Sciatic nerve (tissue), 2 donors: Measurements from ENCODE around the gene TNFRSF18. TPM values are rescaled to one million over a fixed set of nuclear protein-coding genes. Genes with fewer than 3 reads are reported as not detected.
"Not testable (repeated sequence)": the region's sequence is repeated elsewhere in the genome, so short reads cannot be mapped to it uniquely, and the experiment has no call there.

Experiments
- ATAC-seq: fragments of 200-7000 bp; cut with Tn5 transposase; one replicate; pipeline ENCODE4 v1.9.1; 2020; ENCODE audit warnings: mild to moderate bottlenecking, moderate library complexity
- DNase-seq: peaks from one replicate; pipeline ENCODE4 v3.0.0-alpha.2; 2020; ENCODE audit warnings: low spot score
- intact Hi-C: fragments of 100-400 bp; cut with DNase I; formaldehyde crosslinking; loops from one replicate; pipeline ENCODE4 v1.14.2; 2022
- total RNA-seq: library from RNA; stranded (reverse); fragmentation: NEBNext Ultra II Directional; extraction: Animal tissue kit (Norgen Biotek cat#: 25700); gene quantifications from one replicate; pipeline ENCODE4 v1.2.1, GENCODE V29; 2021
- donor health status: DM: no; HTN: no; CAD: no.
- donor health status: DM: no; HTN: no; CAD: no.

TNFRSF18 gene
- total RNA-seq, 1 donor from 2014 or later, result 0.58 TPM

- intact Hi-C loops, result no loop called here
- ATAC-seq, result no peak
- DNase-seq, result no peak
Observed at GRCh38 chr1:1183221-1183747, 23.1 kb downstream of the TNFRSF18 start.

DNA sequence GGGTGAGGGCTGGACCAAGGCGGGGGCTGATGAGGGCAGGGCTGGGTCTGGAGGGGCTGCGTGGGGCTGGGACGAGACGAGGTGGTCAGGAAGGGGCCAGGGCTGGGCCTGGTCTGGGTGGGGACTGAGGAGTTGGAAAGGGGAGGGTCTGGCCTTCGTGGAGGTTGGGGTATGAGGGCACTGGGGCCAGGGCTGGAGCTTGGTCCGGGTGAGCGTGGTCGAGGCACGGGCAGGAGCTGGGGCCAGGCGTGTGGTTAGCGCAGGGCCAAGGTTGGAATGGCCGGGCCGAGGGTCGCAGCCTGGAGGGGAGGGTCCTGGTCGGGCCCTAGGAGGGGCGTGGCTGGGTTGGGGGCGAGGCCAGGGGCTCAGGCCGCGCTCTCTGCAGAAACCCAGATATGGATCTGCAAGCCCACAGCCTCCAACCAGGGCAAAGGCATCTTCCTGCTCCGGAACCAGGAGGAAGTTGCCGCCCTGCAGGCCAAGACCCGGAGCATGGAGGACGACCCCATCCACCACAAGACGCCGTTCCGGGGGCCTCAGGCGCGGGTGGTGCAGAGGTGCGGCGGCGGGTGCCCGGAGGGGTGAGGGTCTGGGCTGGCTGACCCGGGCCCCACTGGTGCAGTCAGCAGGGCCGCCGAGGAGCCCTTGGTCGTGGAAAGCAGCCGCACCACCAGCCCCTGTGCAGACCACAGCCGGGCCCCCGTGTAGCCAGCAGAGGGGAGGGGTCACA is 23.7 kb downstream of the TNFRSF18 start:
- DNase-seq, result no peak
- ATAC-seq, result no peak
- intact Hi-C loops, result no loop called here

GRCh38 chr1:1181938-1182410 is 24.4 kb downstream of the TNFRSF18 start:
- intact Hi-C loops, result no loop called here
- DNase-seq (no peak), ATAC-seq (no peak)

DNA sequence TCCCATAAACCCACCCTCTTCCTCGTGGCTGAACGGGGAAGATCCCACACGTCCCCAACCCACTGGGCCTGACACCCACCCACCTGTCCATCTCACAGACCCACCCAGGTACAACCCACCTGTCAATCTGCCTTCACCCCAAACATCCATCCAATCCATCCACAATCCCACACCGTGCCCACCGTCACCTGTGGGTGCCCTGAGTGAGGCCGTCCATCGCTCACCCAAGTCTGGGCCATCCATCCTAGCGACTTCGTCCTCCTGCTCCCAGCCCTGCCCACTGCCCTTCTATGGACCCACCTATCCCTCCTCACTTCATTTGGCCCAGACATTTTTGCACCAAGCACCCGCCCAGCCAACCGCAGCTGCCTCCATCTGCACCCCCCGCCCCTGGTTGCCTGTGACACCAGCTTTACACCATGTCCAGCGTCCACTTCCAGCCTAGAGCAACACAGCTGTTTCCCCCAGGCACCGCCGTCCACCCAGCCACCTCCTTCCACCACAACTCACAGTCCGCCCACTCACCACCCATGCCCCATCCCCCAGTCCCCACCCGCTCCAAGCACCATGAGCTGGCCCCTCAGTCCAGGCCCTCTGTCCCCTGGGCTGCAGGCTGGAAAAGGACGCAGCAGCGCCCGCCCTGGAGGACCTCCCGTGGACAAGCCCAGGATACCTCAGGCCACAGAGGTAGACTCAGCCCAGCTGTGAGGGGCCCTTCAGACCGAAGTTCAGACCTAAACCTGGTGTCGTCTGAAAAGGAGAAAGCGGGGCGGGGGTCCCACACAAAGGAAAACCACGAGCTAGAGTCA is 25.1 kb downstream of the TNFRSF18 start:
- intact Hi-C loops, result no loop called here
- ATAC-seq (no peak), DNase-seq (no peak)

- intact Hi-C loops, result no loop called here
- ATAC-seq (no peak), DNase-seq (no peak)
Observed at GRCh38 chr1:1179983-1180861, 26.2 kb downstream of the TNFRSF18 start.

- intact Hi-C loops, result no loop called here
- DNase-seq (no peak), ATAC-seq (no peak)
Observed at GRCh38 chr1:1179346-1179982, 26.9 kb downstream of the TNFRSF18 start.

DNA sequence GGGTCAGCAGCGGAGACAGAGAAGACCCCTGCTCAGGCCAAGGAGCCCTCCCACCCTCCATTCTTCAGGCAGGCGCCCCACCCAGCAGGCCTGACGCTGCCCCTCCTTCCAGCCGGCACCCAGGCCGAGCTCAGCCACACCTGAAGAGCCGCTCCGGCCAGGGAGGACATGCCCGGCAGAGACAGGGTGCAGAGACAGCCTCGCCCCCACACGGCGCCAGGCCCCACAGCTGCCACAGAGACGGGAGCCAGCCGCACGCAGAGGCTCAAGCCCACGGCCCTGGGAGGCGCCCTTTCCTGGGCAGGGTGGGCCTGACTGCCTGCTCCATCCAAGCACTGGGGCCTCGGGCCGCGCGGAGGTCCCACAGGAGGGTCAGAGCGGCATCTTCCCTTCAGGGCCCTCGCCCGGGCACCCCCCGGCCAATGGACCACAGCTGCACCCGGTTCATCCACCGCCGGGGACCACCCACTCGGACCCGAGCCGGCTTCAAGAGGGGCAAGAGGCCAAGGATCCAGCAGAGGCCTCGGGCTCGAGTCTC is 27.5 kb downstream of the TNFRSF18 start:
- intact Hi-C loops, result no loop called here
- ATAC-seq (no peak), DNase-seq (no peak)

DNA sequence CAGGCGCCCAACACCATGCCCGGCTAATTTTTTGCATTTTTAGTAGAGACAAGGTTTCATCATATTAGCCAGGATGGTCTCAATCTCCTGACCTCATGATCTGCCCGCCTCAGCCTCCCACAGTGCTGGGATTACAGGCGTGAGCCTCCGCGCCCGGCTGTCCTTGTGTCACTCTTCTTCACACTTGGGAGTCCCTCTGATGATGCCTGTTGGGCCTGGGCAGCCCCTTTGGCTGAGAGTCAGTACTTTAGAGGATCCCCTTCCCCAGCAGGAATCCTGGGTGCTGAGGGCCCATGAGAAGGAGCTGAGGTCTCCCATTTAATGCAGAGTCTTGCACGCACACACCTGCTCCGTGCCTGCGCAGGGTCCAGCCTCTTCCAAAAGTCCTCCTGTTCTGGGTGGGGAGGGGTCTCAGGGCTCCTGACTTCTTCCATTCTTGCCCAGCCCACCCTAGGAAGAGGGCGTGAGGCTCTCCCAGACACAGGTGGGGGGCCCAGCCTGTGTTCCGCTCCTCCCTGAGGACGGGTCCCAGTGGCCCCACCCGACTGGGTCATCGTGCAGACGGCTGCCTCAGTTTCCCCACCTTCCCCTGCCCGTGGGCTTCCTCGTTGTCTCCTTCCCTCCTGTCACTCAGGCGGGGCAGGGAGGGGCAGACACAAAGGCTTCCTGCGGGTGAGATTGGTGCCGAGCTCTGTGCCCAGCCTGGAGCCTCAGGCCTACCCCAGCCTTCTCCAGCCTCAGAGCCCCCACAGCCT is 28.8 kb downstream of the TNFRSF18 start:
- ATAC-seq, result no peak
- DNase-seq, result no peak
- intact Hi-C loops, result no loop called here

DNA sequence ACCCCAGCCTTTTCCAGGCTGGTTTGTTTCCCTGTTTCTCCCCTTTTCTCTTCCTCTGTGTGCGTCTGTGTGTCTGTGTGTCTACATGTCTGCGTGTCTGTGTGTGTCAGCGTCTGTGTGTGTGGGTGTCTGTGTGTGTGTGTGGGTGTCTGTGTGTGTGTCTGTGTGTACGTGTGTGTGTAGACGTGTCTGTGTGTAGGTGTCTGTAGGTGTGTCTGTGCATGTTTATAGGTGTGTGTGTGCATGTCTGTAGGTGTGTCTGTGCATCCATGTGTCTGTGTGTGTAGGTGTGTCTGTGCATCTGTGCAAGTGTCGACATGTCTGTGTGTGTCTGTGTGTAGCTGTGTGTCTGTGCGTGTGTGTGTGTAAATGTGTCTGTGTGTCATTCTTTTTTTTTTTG is 29.5 kb downstream of the TNFRSF18 start:
- no peak for DNase-seq
- intact Hi-C loops, result no loop called here

DNA sequence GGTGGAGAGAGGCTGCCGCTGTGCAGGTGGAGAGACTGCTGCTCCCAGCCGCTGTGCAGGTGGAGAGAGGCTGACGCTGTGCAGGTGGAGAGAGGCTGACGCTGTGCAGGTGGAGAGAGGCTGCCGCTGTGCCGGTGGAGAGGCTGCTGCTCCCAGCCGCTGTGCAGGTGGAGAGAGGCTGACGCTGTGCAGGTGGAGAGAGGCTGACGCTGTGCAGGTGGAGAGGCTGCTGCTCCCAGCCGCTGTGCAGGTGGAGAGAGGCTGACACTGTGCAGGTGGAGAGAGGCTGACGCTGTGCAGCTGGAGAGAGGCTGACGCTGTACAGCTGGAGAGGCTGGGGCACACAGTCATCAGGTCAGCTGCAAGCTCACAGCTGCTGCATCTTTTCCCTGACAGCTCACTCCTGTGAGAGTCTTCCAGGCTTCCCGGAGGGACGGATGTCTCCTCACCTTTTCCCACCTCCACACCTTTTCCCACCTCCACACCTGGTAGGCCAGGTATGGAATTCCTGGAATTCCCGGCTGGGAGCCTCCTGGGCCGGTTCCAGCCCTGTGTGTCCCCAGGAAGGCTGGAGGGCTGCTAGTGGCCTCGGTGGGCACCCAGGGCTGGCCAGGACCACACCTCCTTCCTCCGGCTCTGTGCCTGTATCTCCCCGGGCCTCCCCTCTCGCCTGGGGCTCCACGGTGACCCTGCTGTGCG is 30.2 kb downstream of the TNFRSF18 start:
- intact Hi-C loops, ATAC-seq, DNase-seq: not testable (repeated sequence)

More for the DNA sequence above, 29.5 kb downstream of the TNFRSF18 start:
- no peak for ATAC-seq

- intact Hi-C loops, result no loop called here
- no peak for ATAC-seq
- DNase-seq, result no peak
Observed at GRCh38 chr1:1175221-1176062, 30.9 kb downstream of the TNFRSF18 start.

DNA sequence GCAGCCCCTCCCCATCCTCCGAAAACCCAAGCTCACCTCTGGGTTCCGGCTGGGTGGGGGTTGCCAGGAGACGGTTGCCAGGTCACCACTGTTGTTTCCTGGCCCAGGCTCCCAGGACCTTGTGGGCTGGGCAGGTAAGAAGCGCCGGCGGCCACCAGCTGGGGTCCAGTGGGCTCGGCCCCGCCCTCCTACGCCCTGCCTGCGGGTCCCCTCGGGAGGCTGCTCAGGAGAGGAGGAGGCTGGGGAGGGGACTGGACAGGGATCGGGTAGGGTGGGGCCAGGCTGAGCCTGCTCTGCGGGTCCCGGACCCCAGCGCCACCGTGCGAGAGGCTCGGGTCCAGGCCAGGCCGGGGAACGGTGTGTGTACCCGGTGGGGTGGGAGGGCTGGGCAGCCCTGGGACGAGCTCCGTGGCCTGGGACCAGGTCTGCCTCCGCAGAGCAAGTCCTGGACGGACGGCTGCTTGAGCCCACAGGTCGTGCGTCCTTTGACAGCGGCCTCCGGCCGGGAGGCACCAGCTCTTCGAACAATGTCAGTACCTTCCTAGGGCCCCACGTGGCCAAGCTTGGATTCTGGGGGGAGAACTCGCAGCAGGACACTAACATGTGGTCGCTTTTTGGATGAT is 32.5 kb downstream of the TNFRSF18 start, which contains the start of gene TTLL10:
Gene TTLL10, plus strand, starts transcription at position 88 of the 623 bp plus-strand sequence. CDS start 5,336 bp downstream, outside the sequence.
- intact Hi-C loops, result no loop called here
- ATAC-seq (no peak), DNase-seq (no peak)

DNA sequence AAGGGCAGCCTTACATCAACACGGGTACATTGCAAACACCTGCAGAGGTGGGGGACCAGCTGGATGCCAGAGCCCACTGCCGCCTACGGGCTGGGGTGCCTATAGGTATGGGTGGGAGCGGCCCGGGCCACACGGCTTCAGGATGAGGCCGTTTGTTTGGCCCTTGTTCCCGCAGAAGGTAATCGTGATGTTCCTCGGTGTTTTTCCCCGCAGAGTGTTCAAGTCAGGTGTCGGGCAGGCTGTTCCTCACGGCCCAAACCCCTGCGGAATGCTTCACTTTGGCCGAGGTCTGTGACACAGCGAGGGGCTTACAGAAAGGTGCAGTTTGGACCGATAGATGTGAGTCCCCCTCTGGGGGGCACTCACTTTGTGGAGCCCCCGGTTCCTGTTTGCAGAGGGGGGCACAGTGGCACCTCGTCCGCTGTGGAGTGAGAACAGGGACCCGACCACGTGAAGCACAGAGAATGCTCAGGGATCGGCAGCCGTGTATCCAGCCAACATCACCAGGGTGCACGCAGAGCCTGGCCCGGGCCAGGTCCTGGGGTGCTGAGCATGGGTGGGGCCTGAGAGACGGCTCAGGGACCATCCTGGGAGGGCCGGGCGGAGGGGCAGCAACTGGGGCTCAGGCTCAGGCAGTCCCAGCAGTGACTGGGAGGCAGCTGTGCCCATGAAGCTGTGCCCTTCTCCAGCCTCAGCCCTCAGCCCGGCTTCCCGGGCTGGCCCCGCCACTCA is 33.2 kb downstream of the TNFRSF18 start:
- ATAC-seq (no peak), DNase-seq (no peak)
- intact Hi-C loops, result no loop called here

GRCh38 chr1:1171546-1172340 is 34.6 kb downstream of the TNFRSF18 start:
- intact Hi-C loops, result no loop called here
- no peak for ATAC-seq
- no peak for DNase-seq
